GM20431 (cell line): ENCODE results near the gene DLK1.

Source experiments
- in situ Hi-C: fragments of 300-500 bp; cut with MseI, MboI; formaldehyde crosslinking; loops from one replicate; pipeline ENCODE4 v1.15.0; 2020; ENCODE audit warnings: low sequenced_read_pairs; ENCODE audit not compliant: unreplicated experiment

The DLK1 gene

DNA sequence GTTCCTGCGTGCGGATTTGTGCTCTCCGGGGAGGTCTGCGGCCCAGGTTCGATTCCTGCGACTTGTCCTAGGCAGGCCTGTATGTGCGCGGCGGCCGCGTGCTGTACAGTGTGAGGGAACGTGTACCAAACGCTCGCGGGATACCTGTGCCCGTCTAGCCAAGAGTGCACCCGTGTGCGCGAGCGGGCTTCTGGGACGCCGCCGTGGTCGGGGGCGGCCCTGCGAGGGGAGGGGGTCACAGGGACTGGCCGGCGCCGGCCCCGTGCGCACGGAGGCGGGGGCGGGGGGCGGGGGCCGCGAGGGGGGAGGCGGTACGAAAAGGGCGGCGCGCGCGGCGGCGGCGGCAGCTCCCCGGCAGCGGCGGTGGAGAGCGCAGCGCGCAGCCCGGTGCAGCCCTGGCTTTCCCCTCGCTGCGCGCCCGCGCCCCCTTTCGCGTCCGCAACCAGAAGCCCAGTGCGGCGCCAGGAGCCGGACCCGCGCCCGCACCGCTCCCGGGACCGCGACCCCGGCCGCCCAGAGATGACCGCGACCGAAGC lies at the start of gene DLK1:
Gene DLK1 (plus strand): TSS at position 343 of the 536 bp plus-strand sequence. CDS start 177 bp downstream, at position 520.
- in situ Hi-C loops: no loop called here

DNA sequence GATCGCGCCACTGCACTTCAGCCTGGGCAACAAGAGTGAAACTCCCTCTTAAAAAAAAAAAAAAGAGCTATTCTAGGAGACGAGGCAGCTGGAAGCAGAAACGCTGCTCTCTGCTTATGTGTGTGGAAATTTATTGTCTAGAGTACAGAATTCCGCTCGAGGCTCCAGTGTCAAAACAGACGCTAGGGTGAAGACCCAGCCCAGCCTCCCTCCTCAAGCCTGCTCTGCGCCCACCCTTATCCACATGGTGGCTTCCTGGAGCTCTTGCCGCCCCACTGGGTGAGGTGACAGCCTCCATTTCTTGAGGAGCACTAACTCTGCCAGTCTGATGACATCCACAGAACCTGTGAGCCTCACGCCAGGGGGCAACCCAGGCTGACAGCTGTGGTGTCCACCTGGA lies 49.5 kb upstream of the DLK1 start:
- in situ Hi-C loops: no loop called here

DNA sequence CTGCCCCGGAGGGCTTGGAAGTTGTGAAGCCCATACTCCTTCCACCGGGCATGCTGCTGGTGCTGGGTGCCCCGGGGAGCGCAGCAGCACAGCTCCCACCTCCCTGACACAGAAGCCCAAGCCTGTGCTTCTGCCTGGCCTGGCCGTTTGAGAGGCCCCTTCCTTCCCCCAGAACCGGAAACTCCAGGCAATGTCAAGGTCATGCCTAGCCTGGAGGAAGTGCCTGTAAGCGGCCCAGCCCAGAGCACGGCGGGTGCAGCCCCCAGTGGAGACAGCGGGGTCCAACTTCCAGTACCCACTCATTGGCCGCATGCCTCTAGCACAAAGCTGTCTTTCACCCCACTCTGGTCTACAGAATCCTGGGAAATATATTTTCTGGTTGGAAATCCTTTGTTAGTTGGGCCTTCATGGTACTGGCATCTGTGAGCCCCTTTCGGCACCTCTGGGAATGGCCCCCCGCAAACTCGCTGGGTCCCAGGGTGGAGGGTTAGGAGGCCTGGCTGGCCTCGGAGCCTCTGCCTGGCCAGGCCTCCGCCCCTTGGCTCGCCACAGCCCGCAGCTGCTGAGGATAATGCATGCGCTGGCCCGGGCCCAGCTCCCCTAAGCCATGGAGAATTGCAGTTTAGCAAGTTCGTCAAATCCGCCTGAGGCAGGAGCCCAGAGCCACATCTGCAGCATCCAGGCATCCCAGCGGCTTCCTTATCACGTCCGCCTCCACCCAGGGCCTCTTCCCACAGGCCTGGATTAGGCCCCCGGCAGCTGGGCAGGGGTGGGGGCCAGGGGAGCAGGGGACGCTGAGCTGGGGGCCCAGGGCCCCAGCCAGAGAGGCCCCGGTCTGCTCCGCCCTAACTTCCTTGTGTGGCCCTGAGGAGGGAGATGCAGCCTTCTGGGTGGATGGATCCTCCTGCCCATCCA lies 48.9 kb upstream of the DLK1 start:
- in situ Hi-C loops: no loop called here

DNA sequence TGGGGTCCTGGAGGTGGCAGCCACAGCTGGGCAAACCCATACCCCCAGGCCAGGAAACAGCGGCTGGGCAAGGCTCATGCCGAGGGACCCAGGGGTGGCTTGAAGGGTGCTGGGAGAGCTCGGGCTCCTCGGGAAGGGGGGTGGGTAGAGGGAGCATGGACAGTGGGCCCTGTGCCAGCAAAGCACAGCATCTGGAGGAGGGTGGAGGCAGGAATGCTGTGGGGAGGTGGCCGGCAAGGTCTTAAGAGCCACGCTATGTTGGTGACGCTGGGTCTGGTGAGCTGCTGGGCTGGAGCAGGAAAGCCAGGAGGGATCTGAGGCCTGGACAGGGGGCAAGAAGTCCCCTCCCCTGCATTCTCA lies 48.2 kb upstream of the DLK1 start:
- in situ Hi-C loops: no loop called here

DNA sequence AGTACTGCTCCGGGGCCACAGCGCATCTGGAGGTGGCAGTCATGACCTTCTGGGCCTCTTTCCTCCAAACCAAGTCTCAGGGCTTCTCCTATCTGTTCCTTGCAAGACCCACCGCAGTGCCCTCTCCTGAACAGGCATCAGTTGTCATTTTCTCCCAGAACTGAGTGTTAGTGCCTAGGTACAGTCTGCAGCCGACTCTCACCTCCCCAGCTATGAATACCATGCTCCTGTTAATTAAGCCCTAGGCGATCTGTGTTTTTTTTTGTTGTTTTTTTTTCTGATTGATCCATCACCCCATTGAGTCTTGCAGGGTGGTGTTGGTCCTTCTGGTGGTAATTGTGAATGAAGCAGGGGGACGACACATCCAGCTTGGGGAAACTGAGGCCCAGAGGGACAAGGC lies 47.5 kb upstream of the DLK1 start:
- in situ Hi-C loops: no loop called here

DNA sequence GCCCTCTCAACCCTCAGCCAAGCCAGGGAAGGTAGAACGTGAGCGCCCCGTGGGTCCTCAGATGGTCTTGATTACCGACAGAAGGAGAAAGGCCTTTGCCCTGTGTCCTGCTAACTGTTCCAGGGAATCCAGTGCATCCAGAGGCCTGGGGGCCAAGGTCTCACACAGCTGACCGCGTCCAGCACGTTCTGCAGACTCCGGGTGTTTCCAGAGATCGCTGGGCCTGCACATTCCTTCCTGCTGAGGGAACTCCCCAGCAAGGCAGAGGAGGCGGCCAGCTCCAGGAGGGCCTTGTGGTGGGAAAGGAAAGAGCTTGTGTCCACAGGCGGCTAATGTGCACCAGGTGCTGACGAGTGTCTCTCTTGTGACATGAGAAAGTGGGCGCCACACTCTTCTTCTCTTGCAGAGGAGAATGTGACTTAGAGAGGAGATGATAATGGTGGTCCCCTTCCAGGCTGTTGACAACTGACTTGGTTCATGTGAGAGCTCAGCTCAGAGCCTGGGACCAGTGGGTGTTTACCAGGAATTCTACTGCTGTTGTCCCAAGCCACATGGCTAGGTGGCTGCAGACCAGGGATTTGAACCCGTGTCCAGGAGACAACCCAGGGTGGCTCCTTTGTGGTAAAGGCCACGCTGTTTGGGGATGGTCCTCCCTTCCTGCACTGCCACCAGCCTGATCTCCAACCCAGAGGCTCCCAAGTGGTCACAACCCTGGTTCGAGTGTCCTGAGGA lies 46.8 kb upstream of the DLK1 start:
- in situ Hi-C loops: no loop called here

DNA sequence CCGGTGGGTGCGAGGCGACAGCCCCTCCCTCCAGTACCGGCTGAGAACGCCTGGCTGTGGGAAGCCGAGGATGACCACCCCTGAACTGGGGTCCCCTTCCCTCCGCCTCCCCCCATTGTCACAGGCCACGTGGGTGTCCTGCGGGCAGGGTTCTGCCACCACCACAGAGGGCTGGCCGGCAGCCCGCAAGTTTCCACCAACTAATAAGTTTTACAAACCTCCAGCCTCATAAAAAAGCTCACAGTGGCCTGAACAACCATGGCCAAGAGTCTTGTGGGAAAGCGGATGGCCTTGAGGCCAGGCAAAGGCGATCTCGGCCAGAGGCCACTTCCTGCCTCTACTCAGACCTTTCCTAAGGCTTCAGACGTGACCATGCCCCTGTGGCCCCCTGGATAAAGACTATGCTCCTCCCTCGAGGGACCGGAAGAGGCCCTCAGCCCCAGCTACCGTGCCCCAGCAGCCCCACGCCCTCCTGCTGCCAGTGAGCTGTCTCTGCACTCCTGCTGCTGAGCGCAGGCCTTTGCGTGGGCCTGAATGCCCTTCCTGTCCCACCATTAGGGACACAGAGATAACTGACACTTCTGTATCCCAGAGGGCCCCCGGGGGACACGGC lies 46.1 kb upstream of the DLK1 start:
- in situ Hi-C loops: no loop called here

DNA sequence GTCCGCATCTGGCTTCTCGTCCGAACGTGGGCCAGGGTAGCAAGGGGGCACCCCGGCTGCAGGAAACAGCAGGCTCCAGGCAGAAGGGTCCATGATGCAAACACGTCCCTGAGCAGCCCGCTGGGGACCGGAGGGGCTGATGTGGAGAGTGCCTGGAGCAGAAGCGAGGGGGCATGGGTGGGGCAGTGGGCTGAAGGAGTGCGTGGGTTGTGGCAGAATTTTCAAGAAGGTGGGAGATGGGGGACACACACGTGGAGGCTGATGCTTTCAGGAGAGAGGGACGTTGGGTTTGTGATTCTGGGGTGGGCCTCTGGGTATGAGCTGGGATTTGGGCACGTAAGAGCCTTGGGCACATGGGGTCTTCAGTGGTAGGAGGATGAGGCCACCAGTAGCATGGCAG lies 45.6 kb upstream of the DLK1 start:
- in situ Hi-C loops: no loop called here

DNA sequence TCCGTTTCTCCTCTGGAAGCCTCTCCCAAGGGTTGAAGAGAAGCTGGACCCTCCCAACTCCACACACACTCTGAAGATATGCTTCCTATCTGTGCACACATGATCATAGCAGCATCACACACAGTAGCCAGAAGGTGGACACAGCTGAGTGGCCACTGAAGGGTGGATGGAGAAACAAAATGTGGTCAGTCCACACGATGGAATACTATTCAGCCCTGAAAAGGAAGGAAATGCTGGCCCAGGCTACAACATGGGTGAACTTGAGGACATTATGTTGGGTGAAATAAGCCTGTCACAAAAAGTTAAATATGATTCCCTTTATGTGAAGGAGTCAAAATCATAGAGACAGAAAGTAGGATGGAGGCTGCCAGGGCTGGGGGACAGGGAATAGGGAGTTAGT lies 43.9 kb upstream of the DLK1 start:
- in situ Hi-C loops: no loop called here

DNA sequence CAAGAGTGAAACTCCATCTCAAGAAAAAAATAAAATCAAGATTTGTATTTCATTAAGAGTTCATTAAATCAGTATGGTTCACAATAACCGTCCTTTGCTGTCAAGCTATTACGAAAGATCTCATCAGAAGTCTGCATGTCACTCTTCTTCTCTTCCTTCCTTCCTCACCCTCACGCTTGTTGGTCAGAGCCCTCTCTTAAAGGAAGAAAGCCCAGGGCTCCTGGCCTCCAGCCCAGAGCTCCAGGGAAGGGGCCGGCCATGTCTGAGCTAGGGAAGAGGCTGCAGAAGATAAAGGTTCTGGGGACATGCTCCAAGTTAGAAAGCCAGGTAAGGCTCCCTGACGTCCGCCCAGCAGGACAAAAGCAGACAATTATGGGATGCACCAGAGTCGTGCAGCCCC lies 43.1 kb upstream of the DLK1 start:
- in situ Hi-C loops: no loop called here

DNA sequence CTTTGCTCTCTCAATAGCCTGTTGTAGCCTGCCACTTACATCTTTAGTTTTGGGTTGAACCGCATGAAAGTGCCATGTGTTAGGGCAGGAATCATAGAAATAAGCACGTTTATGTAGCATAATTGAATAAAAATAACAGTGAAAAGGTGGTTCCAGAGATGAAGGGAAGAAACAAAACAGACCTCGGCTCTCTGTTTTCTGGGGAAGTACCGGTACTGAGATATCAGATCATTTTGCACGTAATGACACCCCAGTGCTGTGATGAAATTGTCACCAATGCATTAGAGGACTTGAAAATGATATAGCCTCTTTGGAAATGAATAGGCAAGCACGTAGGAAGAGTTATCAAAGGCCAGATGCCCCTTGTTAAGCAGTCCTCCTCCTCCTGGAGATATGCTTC lies 42.5 kb upstream of the DLK1 start:
- in situ Hi-C loops: no loop called here

DNA sequence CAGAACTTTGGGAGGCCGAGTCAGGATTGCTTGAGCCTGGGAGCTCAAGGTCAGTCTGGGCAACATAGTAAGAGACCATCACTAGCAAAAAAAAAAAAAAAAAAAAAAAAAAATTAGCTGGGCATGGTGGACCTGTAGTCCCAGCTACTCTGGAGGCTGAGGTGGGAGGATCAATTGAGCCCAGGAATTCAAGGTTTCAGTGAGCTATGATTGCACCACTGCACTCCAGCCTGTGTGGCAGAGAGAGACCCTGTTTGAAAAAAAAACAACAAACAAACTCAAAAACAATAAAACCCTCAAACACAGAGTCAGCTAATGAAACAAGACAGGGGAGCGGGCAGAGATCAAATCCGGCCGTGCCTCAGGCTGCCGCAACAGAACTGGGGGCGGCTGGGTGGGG lies 41.7 kb upstream of the DLK1 start:
- in situ Hi-C loops: no loop called here

DNA sequence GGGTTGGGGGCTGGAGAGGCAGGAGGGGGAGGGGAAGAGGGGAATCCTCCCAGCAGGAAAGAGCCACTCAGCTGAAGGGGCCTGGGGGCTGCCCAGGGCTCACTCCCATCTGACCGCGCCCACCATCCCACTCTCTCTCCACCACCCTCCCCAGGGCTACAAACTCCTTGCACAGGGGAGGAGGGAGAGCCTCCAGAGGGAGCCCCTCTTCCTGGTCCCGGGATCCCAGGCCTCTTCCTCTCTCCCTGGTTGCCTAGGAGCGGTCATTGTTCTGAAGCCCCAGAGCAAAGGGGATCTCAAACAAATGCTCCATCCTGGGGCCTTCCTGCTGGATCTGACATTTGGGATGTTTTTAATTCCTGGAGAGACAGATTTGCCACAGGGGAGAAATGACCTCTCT lies 39.8 kb upstream of the DLK1 start:
- in situ Hi-C loops: no loop called here

DNA sequence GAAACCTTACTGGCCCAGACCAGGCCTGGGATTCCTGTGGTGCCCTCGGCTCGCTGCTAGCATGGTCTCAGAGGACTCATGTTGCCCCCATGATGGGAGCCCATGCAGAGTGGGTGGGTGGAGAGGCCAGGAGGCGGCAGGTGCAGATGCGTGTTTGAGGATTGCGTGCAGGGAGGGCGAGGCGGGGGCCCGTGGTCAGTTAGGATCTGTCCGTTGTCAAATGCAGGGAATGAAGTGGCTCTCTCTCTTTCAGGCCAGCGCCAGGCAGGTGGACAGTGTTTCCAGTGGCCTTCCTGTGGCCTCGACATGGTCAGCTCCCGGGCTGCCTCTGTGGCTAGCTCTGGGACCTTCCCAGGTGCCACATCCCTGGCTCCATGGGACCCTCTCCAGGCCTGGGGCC lies 39.3 kb upstream of the DLK1 start:
- in situ Hi-C loops: no loop called here

DNA sequence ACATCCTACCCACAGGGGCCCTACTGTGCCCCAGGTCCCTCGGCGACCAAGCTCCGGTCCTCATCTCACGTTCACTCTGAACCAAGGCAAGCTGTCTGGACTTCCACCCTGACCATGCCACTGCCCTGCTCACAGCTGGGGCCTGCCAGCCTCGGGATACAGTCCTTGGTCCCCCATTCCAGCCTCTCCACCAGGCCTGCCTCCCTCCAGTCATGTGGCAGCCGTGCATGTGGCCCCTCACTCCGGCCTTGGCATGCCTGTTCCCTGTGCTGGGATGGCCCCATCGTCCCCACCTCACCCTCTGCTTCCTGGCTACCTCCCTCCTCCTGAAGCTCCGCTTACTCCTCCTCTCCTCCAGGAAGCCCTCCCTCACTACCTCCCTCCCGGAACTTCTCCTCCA lies 38.6 kb upstream of the DLK1 start:
- in situ Hi-C loops: no loop called here

DNA sequence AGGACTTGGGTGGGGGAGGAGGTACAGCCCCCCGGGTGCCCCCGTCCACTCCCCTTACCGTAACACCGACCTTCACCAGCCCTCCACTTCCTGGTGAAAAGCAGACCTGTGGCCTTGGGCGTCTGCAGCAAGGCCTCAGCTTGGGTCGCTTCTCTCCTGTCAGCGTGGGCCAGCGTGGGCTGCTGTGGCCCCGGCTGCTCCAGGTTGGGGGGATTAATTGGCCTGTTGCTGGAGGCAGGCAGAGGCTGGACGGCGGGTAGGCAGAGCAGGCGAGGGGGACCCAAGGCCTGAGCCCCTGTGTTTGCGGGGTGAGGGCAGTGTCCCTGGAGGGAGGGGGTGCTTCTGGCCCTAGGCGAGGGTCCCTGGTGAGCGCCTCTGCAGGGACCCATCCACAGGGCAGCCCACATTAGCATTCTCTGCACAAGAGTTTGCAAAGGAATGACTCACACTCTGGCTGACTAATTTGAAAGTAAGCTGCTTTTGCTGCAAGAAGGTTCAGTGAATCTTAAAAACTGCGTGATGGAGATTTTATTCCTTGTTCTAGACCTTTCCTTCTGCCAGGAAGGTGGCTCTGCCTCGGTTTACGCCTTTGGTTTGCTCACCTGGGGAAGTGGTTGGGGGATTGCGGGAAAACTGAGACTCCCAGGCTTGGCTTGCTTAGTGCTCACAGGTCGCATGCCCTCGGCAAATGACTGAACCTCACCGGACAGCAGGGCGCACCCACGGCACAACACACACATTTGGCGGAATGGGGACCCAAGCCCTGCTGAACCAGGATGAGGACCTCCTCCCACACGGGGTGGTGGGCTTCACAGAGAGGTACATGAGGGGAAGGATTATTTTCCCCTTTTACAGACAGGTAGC lies 37.9 kb upstream of the DLK1 start:
- in situ Hi-C loops: no loop called here

DNA sequence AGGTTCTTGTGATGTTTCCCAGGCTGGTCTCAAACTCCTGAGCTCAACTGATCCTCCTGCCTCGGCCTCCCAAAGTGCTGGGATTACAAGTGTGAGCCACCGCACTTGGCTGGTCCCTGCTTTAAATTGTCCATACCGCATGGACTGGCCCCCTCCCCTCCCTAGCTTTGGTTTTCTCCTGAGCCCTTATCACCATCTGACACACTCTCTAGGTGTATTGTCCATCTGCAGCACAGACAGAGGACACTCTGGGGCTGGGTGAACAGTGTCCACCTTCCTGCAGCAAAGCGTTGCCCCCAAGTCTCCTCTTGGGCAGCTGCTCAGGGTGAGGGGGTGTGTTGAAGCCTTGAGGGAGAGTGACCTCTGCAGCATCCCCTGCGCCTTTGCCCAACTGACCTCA lies 36.0 kb upstream of the DLK1 start:
- in situ Hi-C loops: no loop called here

DNA sequence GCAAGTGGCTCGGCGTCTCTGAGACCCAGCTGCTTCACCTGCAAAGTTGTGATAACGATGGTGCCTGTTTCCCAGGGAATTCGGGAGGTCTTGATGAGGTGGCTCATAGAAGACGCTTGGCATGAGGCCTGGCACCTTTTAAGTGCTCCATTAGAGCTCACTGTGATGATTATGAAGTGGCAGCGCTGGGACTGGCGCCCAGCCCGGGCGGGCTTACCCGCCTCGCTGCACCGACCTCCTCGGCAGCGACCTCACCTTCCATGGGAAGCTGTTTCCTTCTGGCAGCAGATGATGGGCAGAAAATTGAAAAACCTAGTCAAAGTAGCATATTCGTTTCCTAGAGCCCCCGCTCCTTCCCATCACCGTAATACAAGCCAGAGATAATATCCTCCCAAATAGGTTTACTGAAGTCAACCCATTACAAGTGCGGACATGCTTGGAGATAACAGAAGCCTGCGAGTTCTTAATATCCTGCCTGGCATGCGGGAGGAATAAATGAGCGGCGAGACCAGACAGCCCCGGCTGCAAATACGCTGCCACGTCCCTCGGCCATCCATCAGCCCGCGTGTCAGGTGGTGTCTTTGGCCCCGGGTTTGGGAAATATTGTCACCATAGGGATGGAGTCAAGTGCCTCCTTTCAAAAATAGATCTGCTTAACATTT lies 35.2 kb upstream of the DLK1 start:
- in situ Hi-C loops: no loop called here

DNA sequence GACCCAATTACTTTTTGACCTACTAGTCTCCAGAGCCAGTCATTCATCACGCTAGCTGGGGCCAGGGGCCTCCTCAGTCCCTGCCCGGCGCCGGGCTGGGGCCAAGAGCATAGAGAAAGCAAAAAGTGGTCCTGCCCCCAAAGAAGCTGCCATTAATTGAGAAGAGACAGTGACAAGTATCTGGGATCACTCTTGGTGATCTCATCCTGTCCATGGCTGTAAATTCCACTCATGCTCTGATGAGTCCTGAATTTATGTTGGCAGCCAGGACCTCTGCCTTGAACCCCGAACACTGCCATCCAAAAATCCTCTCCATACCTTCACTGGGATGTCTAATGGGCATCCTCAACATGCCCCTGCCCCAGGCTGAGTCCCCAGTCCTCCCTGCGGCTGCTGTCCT lies 34.4 kb upstream of the DLK1 start:
- in situ Hi-C loops: no loop called here
